GM18520 (cell line): ENCODE measurements around the gene SYNPO2.
"Not testable (repeated sequence)": the region's sequence is repeated elsewhere in the genome, so short reads cannot be mapped to it uniquely, and the experiment has no call there.

Source experiments
- ATAC-seq: cut with Tn5 transposase; IDR thresholded peaks from one replicate; pipeline ENCODE4 v1.9.1; 2021; ENCODE audit not compliant: unreplicated experiment

SYNPO2 gene

GRCh38 chr4:119053245-119053644 is 164.6 kb downstream of the SYNPO2 start:
- ATAC-seq, result no peak

- no peak for ATAC-seq
Measured at GRCh38 chr4:119053997-119054396, 165.3 kb downstream of the SYNPO2 start.

GRCh38 chr4:119057417-119057816 is 168.8 kb downstream of the SYNPO2 start:
- no peak for ATAC-seq

- ATAC-seq, result no peak
Measured at GRCh38 chr4:119059221-119059620, 170.6 kb downstream of the SYNPO2 start.

- not testable (repeated sequence) for ATAC-seq
Measured at GRCh38 chr4:119067125-119067524, 178.5 kb downstream of the SYNPO2 start.

- not testable (repeated sequence) for ATAC-seq
Measured at GRCh38 chr4:119067670-119068360, 179.2 kb downstream of the SYNPO2 start.

- no peak for ATAC-seq
Measured at GRCh38 chr4:119068529-119068962, 179.9 kb downstream of the SYNPO2 start.

- no peak for ATAC-seq
Measured at GRCh38 chr4:119070301-119070700, 181.6 kb downstream of the SYNPO2 start.

GRCh38 chr4:119080721-119081541 is 192.3 kb downstream of the SYNPO2 start:
- ATAC-seq, result no peak

GRCh38 chr4:119081542-119081859 is 192.8 kb downstream of the SYNPO2 start:
- ATAC-seq, result no peak

GRCh38 chr4:119081943-119082342 is 193.3 kb downstream of the SYNPO2 start:
- ATAC-seq, result no peak

- no peak for ATAC-seq
Measured at GRCh38 chr4:119082661-119083060, 194.0 kb downstream of the SYNPO2 start.

- ATAC-seq, result no peak
Measured at GRCh38 chr4:119084513-119084912, 195.9 kb downstream of the SYNPO2 start.

GRCh38 chr4:119087121-119087520 is 198.5 kb downstream of the SYNPO2 start:
- ATAC-seq, result no peak

GRCh38 chr4:119087656-119088055 is 199.0 kb downstream of the SYNPO2 start:
- no peak for ATAC-seq

- ATAC-seq, result no peak
Measured at GRCh38 chr4:119093042-119093827, 204.6 kb downstream of the SYNPO2 start.

GRCh38 chr4:119097282-119097900 is 208.7 kb downstream of the SYNPO2 start:
- ATAC-seq, result no peak

GRCh38 chr4:119098306-119098705 is 209.7 kb downstream of the SYNPO2 start:
- no peak for ATAC-seq

- ATAC-seq, result no peak
Measured at GRCh38 chr4:119099227-119099810, 210.7 kb downstream of the SYNPO2 start.

- no peak for ATAC-seq
Measured at GRCh38 chr4:119100655-119101054, 212.0 kb downstream of the SYNPO2 start.

- ATAC-seq, result no peak
Measured at GRCh38 chr4:119103263-119103662, 214.6 kb downstream of the SYNPO2 start.
